ENCODE results near the gene ERC1. TPM values are rescaled to one million over a fixed set of nuclear protein-coding genes. Genes with fewer than 3 reads are reported as not detected.
"Not testable (repeated sequence)": the region's sequence is repeated elsewhere in the genome, so short reads cannot be mapped to it uniquely, and the experiment has no call there.

The ERC1 gene
- polyA plus RNA-seq, 6 donors from 2014 or later, result 6.9 to 26.2 (median 17.9) TPM

GRCh38 chr12:1050059-1050707 lies 59.2 kb downstream of the ERC1 start:
- no peak overlapping the region for H3K27ac Mint-ChIP-seq
- H3K4me1 Mint-ChIP-seq, result peaks cover 6 to 17% (median 16%) of the 10 kb centered on the region in 3 donors
- no peaks in the 10 kb centered on the region for H3K36me3 Mint-ChIP-seq
- ATAC-seq (ENCODE audit: low read depth in 2 of 2), result no peak
- H3K27me3 Mint-ChIP-seq, result no peaks in the 10 kb centered on the region
- H3K4me3 Mint-ChIP-seq, result no peak overlapping the region
- no peak for DNase-seq
- H3K9me3 Mint-ChIP-seq, result no peaks in the 10 kb centered on the region

- DNase-seq; H3K4me3 Mint-ChIP-seq; H3K27me3 Mint-ChIP-seq; H3K27ac Mint-ChIP-seq; ATAC-seq (ENCODE audit: low read depth in 2 of 2); H3K36me3 Mint-ChIP-seq; H3K9me3 Mint-ChIP-seq: not testable (repeated sequence)
- peaks cover 6 to 17% (median 13%) of the 10 kb centered on the region in 3 donors for H3K4me1 Mint-ChIP-seq
Measured at GRCh38 chr12:1051672-1052071, 60.6 kb downstream of the ERC1 start.

DNA sequence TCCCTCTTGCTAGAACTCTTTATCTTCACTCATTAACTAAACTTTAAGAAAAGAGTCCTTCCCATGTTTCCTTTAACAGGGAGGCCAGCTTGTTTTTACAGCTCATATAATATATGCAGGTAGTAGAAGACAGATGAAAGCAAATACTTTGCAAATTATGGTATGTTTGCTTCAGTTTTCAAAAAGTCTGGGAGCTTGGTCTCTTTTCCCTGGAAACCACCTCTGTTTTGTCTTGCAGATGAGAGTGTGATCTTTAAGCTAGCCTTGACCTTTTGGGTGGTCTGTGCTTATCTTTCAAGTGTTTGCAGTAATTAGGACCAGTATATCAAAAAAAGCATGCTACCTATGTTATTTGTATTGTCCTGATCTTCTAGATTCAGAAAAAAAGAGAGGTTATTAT lies 62.7 kb downstream of the ERC1 start:
- Mint-ChIP-seq H3K4me3 (no peak overlapping the region), H3K27me3 (no peaks in the 10 kb centered on the region), H3K27ac (peak overlapping the region in 1 of 6 donors; percentile 40), H3K36me3 (peaks cover 8 to 9% of the 10 kb centered on the region in 2 donors), H3K4me1 (peaks cover 3 to 10% (median 4%) of the 10 kb centered on the region in 3 donors), H3K9me3 (peaks cover 2 to 9% (median 6%) of the 10 kb centered on the region in 7 donors)
- ATAC-seq (ENCODE audit: low read depth in 2 of 2) (no peak), DNase-seq (no peak)

DNA sequence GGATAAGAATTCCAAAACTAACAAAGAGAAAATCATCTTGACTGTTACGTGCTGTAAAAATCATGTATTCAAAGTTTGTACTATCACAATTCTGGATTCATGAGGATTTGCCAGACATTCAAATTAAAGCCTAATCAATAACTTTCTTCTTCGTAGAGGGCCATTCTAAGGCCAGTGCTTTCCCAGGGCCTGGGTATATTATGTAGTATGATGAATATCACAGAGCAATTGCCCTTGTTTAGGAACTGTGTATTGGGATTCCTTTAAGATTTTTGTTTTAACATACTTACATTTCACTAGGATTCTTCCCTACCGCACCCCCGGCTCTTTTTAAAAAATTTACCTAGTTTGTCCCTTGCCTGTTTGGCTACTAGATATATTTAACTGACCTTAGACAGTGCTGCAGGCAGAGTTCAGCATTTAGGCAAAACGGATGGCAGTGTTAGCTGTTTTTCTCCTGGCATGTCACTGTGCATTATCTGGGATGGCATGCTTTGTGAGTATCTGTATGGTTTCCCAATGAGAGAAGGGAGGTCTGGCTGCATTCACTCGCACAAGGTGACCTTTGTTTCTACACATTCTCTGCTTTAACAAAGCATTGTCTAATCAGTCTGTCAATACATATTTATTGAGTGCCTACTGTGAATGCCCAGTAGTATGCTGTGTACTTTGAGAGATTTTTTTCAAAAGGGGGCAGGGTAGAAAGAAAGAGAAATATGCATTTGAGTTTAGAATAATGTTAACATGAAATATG lies 63.3 kb downstream of the ERC1 start:
- peaks cover 15% of the 10 kb centered on the region in 2 donors for H3K36me3 Mint-ChIP-seq
- ATAC-seq (ENCODE audit: low read depth in 2 of 2), result no peak
- H3K4me1 Mint-ChIP-seq, result peaks cover 1 to 10% (median 4%) of the 10 kb centered on the region in 3 donors
- no peak overlapping the region for H3K4me3 Mint-ChIP-seq
- peak overlapping the region in 2 of 6 donors; percentile 18 to 60 for H3K27ac Mint-ChIP-seq
- no peaks in the 10 kb centered on the region for H3K27me3 Mint-ChIP-seq
- DNase-seq, result no peak
- peaks cover 6 to 15% (median 9%) of the 10 kb centered on the region in 7 donors for H3K9me3 Mint-ChIP-seq

- ATAC-seq (ENCODE audit: low read depth in 2 of 2), result no peak
- H3K27ac Mint-ChIP-seq, result peak overlapping the region in 2 of 6 donors; percentile 23 to 74
Measured at GRCh38 chr12:1056390-1056789, 65.4 kb downstream of the ERC1 start.

GRCh38 chr12:1058423-1058822 lies 67.4 kb downstream of the ERC1 start:
- peaks cover 27 to 37% of the 10 kb centered on the region in 2 donors for H3K36me3 Mint-ChIP-seq
- H3K4me1 Mint-ChIP-seq, result peaks cover 5 to 17% (median 11%) of the 10 kb centered on the region in 3 donors
- ATAC-seq (ENCODE audit: low read depth in 2 of 2) (no peak), DNase-seq (no peak)
- no peak overlapping the region for H3K4me3 Mint-ChIP-seq
- no peak overlapping the region for H3K27ac Mint-ChIP-seq
- peaks cover 6 to 40% (median 32%) of the 10 kb centered on the region in 7 donors for H3K9me3 Mint-ChIP-seq
- H3K27me3 Mint-ChIP-seq, result no peaks in the 10 kb centered on the region

More at GRCh38 chr12:1056390-1056789, 65.4 kb downstream of the ERC1 start:
- H3K27me3 Mint-ChIP-seq, result no peaks in the 10 kb centered on the region
- no peak for DNase-seq
- peaks cover 6 to 25% (median 20%) of the 10 kb centered on the region in 7 donors for H3K9me3 Mint-ChIP-seq
- peaks cover 5 to 12% (median 7%) of the 10 kb centered on the region in 3 donors for H3K4me1 Mint-ChIP-seq
- H3K4me3 Mint-ChIP-seq, result no peak overlapping the region
- H3K36me3 Mint-ChIP-seq, result peaks cover 27 to 29% of the 10 kb centered on the region in 2 donors

- no peaks in the 10 kb centered on the region for H3K27me3 Mint-ChIP-seq
- H3K4me3 Mint-ChIP-seq, result no peak overlapping the region
- DNase-seq, result no peak
- H3K36me3 Mint-ChIP-seq, result peaks cover 34 to 43% of the 10 kb centered on the region in 2 donors
- H3K9me3 Mint-ChIP-seq, result peaks cover 10 to 47% (median 39%) of the 10 kb centered on the region in 7 donors
- H3K4me1 Mint-ChIP-seq, result peaks cover 5 to 16% (median 11%) of the 10 kb centered on the region in 3 donors
- ATAC-seq (ENCODE audit: low read depth in 2 of 2), result no peak
- no peak overlapping the region for H3K27ac Mint-ChIP-seq
Measured at GRCh38 chr12:1059162-1059561, 68.1 kb downstream of the ERC1 start.

- H3K9me3 Mint-ChIP-seq, result peaks cover 9 to 50% (median 43%) of the 10 kb centered on the region in 7 donors
- DNase-seq, result no peak
Measured at GRCh38 chr12:1063852-1064251, 72.8 kb downstream of the ERC1 start.

DNA sequence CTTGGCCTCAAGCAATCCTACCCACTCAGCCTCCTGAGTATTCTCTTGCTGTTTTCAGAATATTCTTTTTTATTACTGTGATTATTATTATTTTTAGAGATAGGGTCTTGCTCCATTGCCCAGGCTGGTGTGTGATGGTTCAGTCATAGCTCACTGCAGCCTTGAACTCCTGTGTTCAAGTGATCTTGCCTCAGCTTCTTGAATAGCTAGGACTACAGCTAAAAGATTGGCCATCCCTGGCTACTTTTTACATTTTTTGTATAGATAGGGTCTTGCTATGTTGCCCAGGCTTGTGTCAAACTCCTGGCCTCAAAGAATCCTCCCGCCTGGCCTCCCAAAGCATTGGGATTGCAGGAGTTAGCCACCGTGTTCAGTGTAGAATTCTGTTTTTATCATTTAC lies 73.3 kb downstream of the ERC1 start:
- peaks cover 39 to 41% of the 10 kb centered on the region in 2 donors for H3K36me3 Mint-ChIP-seq
- peaks cover 5 to 12% (median 8%) of the 10 kb centered on the region in 3 donors for H3K4me1 Mint-ChIP-seq
- no peak overlapping the region for H3K27ac Mint-ChIP-seq
- no peak for DNase-seq
- H3K4me3 Mint-ChIP-seq, result peak overlapping the region in 1 of 8 donors; percentile 16
- H3K9me3 Mint-ChIP-seq, result peaks cover 9 to 46% (median 38%) of the 10 kb centered on the region in 7 donors
- no peaks in the 10 kb centered on the region for H3K27me3 Mint-ChIP-seq
- ATAC-seq (ENCODE audit: low read depth in 2 of 2), result no peak

More at GRCh38 chr12:1063852-1064251, 72.8 kb downstream of the ERC1 start:
- Mint-ChIP-seq H3K36me3 (peaks cover 44 to 46% of the 10 kb centered on the region in 2 donors), H3K27ac (no peak overlapping the region), H3K4me1 (peaks cover 5 to 12% (median 8%) of the 10 kb centered on the region in 3 donors), H3K27me3 (no peaks in the 10 kb centered on the region), H3K4me3 (no peak overlapping the region)
- ATAC-seq (ENCODE audit: low read depth in 2 of 2), result no peak

GRCh38 chr12:1065629-1066028 lies 74.6 kb downstream of the ERC1 start:
- DNase-seq (no peak), ATAC-seq (ENCODE audit: low read depth in 2 of 2) (no peak)
- Mint-ChIP-seq H3K4me1 (peaks cover 10 to 20% (median 11%) of the 10 kb centered on the region in 3 donors), H3K27me3 (no peaks in the 10 kb centered on the region), H3K9me3 (peaks cover 9 to 40% (median 34%) of the 10 kb centered on the region in 7 donors), H3K4me3 (no peak overlapping the region), H3K27ac (no peak overlapping the region), H3K36me3 (peaks cover 32 to 35% of the 10 kb centered on the region in 2 donors)

- H3K4me1 Mint-ChIP-seq, result peaks cover 5 to 21% (median 18%) of the 10 kb centered on the region in 3 donors
- no peak for DNase-seq
- H3K36me3 Mint-ChIP-seq, result peaks cover 13 to 20% of the 10 kb centered on the region in 2 donors
- peaks cover 4 to 8% (median 6%) of the 10 kb centered on the region in 7 donors for H3K9me3 Mint-ChIP-seq
- no peak for ATAC-seq (ENCODE audit: low read depth in 2 of 2)
- no peak overlapping the region for H3K4me3 Mint-ChIP-seq
- no peak overlapping the region for H3K27ac Mint-ChIP-seq
- H3K27me3 Mint-ChIP-seq, result no peaks in the 10 kb centered on the region
Measured at GRCh38 chr12:1069846-1070245, 78.8 kb downstream of the ERC1 start.

DNA sequence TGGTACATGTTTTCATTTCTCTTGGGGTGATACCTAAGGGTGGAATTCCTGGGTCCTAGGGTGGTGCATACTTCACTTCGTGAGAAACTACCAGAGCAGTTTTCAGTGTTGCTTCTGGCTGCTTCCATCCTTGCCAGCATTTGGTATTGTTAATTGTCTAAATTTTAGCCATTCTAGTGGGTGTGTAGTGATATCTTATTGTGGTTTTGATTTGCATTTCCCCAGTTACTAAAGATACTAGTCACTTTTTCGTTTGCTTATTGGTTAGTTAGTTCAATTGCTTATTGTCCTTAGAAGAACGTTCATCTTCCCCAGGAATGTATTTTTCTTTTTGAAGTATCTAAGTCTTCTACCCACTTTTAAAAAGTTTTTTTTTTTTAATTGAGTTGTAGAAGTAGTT lies 80.2 kb downstream of the ERC1 start:
- Mint-ChIP-seq H3K36me3 (peaks cover 0 to 8% of the 10 kb centered on the region in 2 donors), H3K4me3 (no peak overlapping the region), H3K4me1 (peaks cover 5 to 21% (median 19%) of the 10 kb centered on the region in 3 donors), H3K27ac (no peak overlapping the region), H3K27me3 (no peaks in the 10 kb centered on the region), H3K9me3 (no peaks in the 10 kb centered on the region)
- DNase-seq, result no peak
- ATAC-seq (ENCODE audit: low read depth in 2 of 2), result no peak

- no peaks in the 10 kb centered on the region for H3K9me3 Mint-ChIP-seq
- no peak overlapping the region for H3K27ac Mint-ChIP-seq
- H3K4me1 Mint-ChIP-seq, result peaks cover 5 to 21% (median 19%) of the 10 kb centered on the region in 3 donors
- no peaks in the 10 kb centered on the region for H3K27me3 Mint-ChIP-seq
- H3K36me3 Mint-ChIP-seq, result no peaks in the 10 kb centered on the region
- ATAC-seq (ENCODE audit: low read depth in 2 of 2) (no peak), DNase-seq (no peak)
- no peak overlapping the region for H3K4me3 Mint-ChIP-seq
Measured at GRCh38 chr12:1073652-1074051, 82.6 kb downstream of the ERC1 start.

All from naive B cell (primary cell).